ENCODE data around the gene EPHB1. TPM values are rescaled to one million over a fixed set of nuclear protein-coding genes. Genes with fewer than 3 reads are reported as not detected.

The EPHB1 gene
- total and polyA plus RNA-seq, 2 experiments from 2014 or later, result 0.43 to 0.81 TPM

DNA sequence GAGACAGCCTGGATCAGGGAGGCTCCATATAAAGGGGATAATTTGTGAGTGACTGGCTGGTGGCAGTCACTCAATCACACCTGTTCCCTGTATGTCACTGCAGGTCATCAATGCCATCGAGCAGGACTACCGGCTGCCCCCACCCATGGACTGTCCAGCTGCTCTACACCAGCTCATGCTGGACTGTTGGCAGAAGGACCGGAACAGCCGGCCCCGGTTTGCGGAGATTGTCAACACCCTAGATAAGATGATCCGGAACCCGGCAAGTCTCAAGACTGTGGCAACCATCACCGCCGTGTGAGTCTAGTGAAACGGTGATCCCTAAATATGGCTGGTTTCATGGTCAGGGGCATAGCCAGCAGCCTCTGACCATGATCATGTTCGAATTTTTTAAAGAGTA is 453.2 kb downstream of the EPHB1 start:
- no peak overlapping the region for H3K9ac ChIP-seq
- H3K4me2 ChIP-seq (ENCODE audit: unreplicated experiment), result no peak overlapping the region
- H3K9me3 ChIP-seq (ENCODE audit: low read depth), result no peaks in the 10 kb centered on the region
- no peaks in the 10 kb centered on the region for H3K36me3 ChIP-seq (ENCODE audit: low read depth)
- in situ Hi-C loops (cut with MboI), result no loop called here
- 0 out of 2 replicates have a peak, but pooled peaks cover 3% of the 10 kb centered on the region for H4K20me1 ChIP-seq (ENCODE audit: insufficient read depth)
- H2AFZ ChIP-seq, result no peak overlapping the region
- no peak overlapping the region for H3K27ac ChIP-seq
- no peaks in the 10 kb centered on the region for H3K9me2 ChIP-seq (ENCODE audit: insufficient read depth)
- DNase-seq, result no peak
- H3F3A ChIP-seq (ENCODE audit: insufficient read depth), result no peaks in the 10 kb centered on the region
- no peaks in the 10 kb centered on the region for H3K79me2 ChIP-seq (ENCODE audit: insufficient read depth)
- 83 to 90% methylated on average over 12 of the region's 12 CpGs for WGBS, 2 experiments (ENCODE audit: low coverage in 1 of 2, low lambda C conversion rate in 2 of 2, missing lambda C conversion rate in 2 of 2)
- TF ChIP-seq EZH2phosphoT487 (IDR thresholded peaks at IDR 0.05; ENCODE audit: insufficient read depth, low read depth), result no peak
- no peak for TF ChIP-seq EZH2 (IDR thresholded peaks at IDR 0.05; ENCODE audit: insufficient read depth, poor library complexity, severe bottlenecking)
- H3K4me3 ChIP-seq, result no peak overlapping the region
- no peaks in the 10 kb centered on the region for H3K4me1 ChIP-seq (ENCODE audit: insufficient read depth)
- no peaks in the 10 kb centered on the region for H3K27me3 ChIP-seq (replicated peaks; ENCODE audit: insufficient read depth)

DNA sequence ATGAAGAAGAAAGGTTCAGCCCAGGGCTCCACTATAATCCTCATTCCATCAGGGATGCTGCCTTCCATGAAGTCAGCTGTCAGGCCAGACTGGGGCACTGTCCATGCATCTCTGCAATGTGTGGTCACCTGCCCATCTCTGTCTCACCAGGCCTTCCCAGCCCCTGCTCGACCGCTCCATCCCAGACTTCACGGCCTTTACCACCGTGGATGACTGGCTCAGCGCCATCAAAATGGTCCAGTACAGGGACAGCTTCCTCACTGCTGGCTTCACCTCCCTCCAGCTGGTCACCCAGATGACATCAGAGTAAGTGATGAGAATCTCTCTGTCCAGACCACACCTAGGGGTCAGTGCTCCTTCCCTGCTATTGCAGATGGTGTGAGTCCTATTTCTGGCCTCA is 454.1 kb downstream of the EPHB1 start:
- no peaks in the 10 kb centered on the region for H3K4me1 ChIP-seq (ENCODE audit: insufficient read depth)
- TF ChIP-seq EZH2phosphoT487 (IDR thresholded peaks at IDR 0.05; ENCODE audit: insufficient read depth, low read depth) (no peak), EZH2 (IDR thresholded peaks at IDR 0.05; ENCODE audit: insufficient read depth, poor library complexity, severe bottlenecking) (no peak)
- no peak for DNase-seq
- no peaks in the 10 kb centered on the region for H3F3A ChIP-seq (ENCODE audit: insufficient read depth)
- no peak overlapping the region for H2AFZ ChIP-seq
- H3K9ac ChIP-seq, result no peak overlapping the region
- H3K9me2 ChIP-seq (ENCODE audit: insufficient read depth), result no peaks in the 10 kb centered on the region
- H4K20me1 ChIP-seq (ENCODE audit: insufficient read depth), result 0 out of 2 replicates have a peak, but pooled peaks cover 3% of the 10 kb centered on the region
- H3K27ac ChIP-seq, result no peak overlapping the region
- no peaks in the 10 kb centered on the region for H3K27me3 ChIP-seq (replicated peaks; ENCODE audit: insufficient read depth)
- in situ Hi-C loops (cut with MboI), result no loop called here
- no peak overlapping the region for H3K4me3 ChIP-seq
- 70 to 83% methylated on average over 5 of the region's 5 CpGs for WGBS, 2 experiments (ENCODE audit: low coverage in 1 of 2, low lambda C conversion rate in 2 of 2, missing lambda C conversion rate in 2 of 2)
- H3K79me2 ChIP-seq (ENCODE audit: insufficient read depth), result no peaks in the 10 kb centered on the region
- H3K4me2 ChIP-seq (ENCODE audit: unreplicated experiment), result no peak overlapping the region
- H3K9me3 ChIP-seq (ENCODE audit: low read depth), result no peaks in the 10 kb centered on the region
- H3K36me3 ChIP-seq (ENCODE audit: low read depth), result no peaks in the 10 kb centered on the region

DNA sequence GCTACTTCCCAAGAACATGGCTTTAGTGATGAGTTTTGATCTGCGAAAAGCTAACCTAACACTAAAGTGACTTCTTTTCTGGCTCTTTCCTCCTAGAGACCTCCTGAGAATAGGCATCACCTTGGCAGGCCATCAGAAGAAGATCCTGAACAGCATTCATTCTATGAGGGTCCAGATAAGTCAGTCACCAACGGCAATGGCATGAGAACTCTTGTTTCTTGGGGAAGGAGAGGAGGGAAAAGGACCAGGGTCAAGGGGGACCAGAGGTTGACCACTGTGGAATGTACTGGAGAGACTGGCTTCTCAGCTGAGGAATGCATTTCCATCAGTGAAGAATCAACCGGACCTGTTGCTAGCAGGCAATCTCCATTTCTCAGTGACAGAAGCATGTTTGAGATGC is 463.9 kb downstream of the EPHB1 start:
- Histone ChIP-seq H3K79me2 (ENCODE audit: insufficient read depth) (no peaks in the 10 kb centered on the region), H3K9me2 (ENCODE audit: insufficient read depth) (no peaks in the 10 kb centered on the region), H3K9ac (no peak overlapping the region), H3K27me3 (replicated peaks; ENCODE audit: insufficient read depth) (no peaks in the 10 kb centered on the region), H3K9me3 (ENCODE audit: low read depth) (no peaks in the 10 kb centered on the region), H3F3A (ENCODE audit: insufficient read depth) (no peaks in the 10 kb centered on the region), H4K20me1 (ENCODE audit: insufficient read depth) (no peaks in the 10 kb centered on the region), H3K27ac (no peak overlapping the region), H2AFZ (no peak overlapping the region), H3K4me1 (ENCODE audit: insufficient read depth) (no peaks in the 10 kb centered on the region), H3K36me3 (ENCODE audit: low read depth) (no peaks in the 10 kb centered on the region), H3K4me3 (no peak overlapping the region), H3K4me2 (ENCODE audit: unreplicated experiment) (no peak overlapping the region)
- in situ Hi-C loops (cut with MboI), result no loop called here
- no peak for DNase-seq
- WGBS, 2 experiments (ENCODE audit: low coverage in 1 of 2, low lambda C conversion rate in 2 of 2, missing lambda C conversion rate in 2 of 2), result 56 to 64% methylated on average over 3 of the region's 3 CpGs
- TF ChIP-seq EZH2 (IDR thresholded peaks at IDR 0.05; ENCODE audit: insufficient read depth, poor library complexity, severe bottlenecking) (no peak), EZH2phosphoT487 (IDR thresholded peaks at IDR 0.05; ENCODE audit: insufficient read depth, low read depth) (no peak)

DNA sequence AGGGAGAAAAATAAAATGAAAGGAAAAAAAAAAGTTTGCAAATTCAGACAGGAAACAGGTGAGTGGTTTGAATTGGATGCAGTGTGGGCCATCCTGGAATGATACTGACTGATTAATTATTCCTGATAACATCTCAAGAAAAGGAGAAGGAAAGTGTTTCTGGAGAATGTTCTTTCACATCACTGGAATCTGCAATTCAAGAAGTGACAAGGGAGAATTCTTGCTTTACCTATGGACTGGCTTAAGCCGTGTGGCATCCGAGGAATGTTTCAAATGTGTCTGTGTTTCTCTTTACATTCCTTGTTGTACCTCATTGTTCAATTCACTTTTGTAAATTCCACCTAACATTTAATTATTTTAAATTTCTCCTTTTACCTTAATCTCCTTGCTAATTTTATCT is 465.0 kb downstream of the EPHB1 start:
- Histone ChIP-seq H3K27ac (no peak overlapping the region), H3K79me2 (ENCODE audit: insufficient read depth) (no peaks in the 10 kb centered on the region), H3F3A (ENCODE audit: insufficient read depth) (no peaks in the 10 kb centered on the region), H4K20me1 (ENCODE audit: insufficient read depth) (no peaks in the 10 kb centered on the region), H3K4me2 (ENCODE audit: unreplicated experiment) (no peak overlapping the region), H3K9me2 (ENCODE audit: insufficient read depth) (no peaks in the 10 kb centered on the region), H3K4me3 (no peak overlapping the region), H3K36me3 (ENCODE audit: low read depth) (no peaks in the 10 kb centered on the region), H2AFZ (no peak overlapping the region), H3K9ac (no peak overlapping the region), H3K27me3 (replicated peaks; ENCODE audit: insufficient read depth) (no peaks in the 10 kb centered on the region), H3K9me3 (ENCODE audit: low read depth) (no peaks in the 10 kb centered on the region), H3K4me1 (ENCODE audit: insufficient read depth) (no peaks in the 10 kb centered on the region)
- 75 to 89% methylated on average over 2 of the region's 2 CpGs for WGBS, 2 experiments (ENCODE audit: low coverage in 1 of 2, low lambda C conversion rate in 2 of 2, missing lambda C conversion rate in 2 of 2)
- TF ChIP-seq EZH2phosphoT487 (IDR thresholded peaks at IDR 0.05; ENCODE audit: insufficient read depth, low read depth), result no peak
- no peak for DNase-seq
- in situ Hi-C loops (cut with MboI), result no loop called here

DNA sequence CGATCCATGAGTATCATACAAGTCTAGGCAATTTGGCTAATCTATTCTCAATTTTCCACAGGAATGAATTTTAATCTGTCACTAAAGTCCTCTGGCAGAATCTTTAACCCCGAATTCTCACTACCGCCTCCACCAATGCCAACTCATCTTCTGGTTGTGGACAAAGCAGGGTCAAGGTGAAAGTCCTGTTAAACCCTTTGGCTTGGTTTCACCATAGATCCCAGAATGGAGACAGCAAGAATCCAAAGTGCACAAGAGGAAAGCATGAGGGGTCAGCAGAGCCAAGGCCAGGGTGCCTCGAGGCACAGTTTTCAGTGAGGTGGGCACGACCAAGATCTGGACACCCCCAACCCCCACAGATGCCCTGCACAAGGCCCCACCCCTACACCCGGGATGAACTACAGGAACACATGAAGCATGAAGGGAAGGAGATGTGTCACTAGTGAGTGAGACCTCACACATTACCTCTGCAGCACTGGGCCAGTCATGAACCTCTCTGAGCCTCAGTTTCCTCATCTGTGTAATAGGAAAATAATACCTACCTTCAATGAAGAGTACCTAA is 466.2 kb downstream of the EPHB1 start:
- Histone ChIP-seq H3F3A (ENCODE audit: insufficient read depth) (no peaks in the 10 kb centered on the region), H3K79me2 (ENCODE audit: insufficient read depth) (no peaks in the 10 kb centered on the region), H3K4me1 (ENCODE audit: insufficient read depth) (no peaks in the 10 kb centered on the region), H3K9me3 (ENCODE audit: low read depth) (no peaks in the 10 kb centered on the region), H3K9me2 (ENCODE audit: insufficient read depth) (no peaks in the 10 kb centered on the region), H3K36me3 (ENCODE audit: low read depth) (no peaks in the 10 kb centered on the region), H3K9ac (no peak overlapping the region), H3K27me3 (replicated peaks; ENCODE audit: insufficient read depth) (no peaks in the 10 kb centered on the region), H2AFZ (no peak overlapping the region), H4K20me1 (ENCODE audit: insufficient read depth) (no peaks in the 10 kb centered on the region), H3K4me2 (ENCODE audit: unreplicated experiment) (no peak overlapping the region), H3K27ac (no peak overlapping the region), H3K4me3 (no peak overlapping the region)
- DNase-seq, result no peak
- 58 to 66% methylated on average over 5 to 6 of the region's 6 CpGs for WGBS, 2 experiments (ENCODE audit: low coverage in 1 of 2, low lambda C conversion rate in 2 of 2, missing lambda C conversion rate in 2 of 2)
- TF ChIP-seq EZH2 (IDR thresholded peaks at IDR 0.05; ENCODE audit: insufficient read depth, poor library complexity, severe bottlenecking) (no peak), EZH2phosphoT487 (IDR thresholded peaks at IDR 0.05; ENCODE audit: insufficient read depth, low read depth) (no peak)
- in situ Hi-C loops (cut with MboI), result no loop called here
